ENCODE data around the gene GLRA3.
"Not testable (repeated sequence)": the region's sequence is repeated elsewhere in the genome, so short reads cannot be mapped to it uniquely, and the experiment has no call there.

GLRA3 gene

DNA sequence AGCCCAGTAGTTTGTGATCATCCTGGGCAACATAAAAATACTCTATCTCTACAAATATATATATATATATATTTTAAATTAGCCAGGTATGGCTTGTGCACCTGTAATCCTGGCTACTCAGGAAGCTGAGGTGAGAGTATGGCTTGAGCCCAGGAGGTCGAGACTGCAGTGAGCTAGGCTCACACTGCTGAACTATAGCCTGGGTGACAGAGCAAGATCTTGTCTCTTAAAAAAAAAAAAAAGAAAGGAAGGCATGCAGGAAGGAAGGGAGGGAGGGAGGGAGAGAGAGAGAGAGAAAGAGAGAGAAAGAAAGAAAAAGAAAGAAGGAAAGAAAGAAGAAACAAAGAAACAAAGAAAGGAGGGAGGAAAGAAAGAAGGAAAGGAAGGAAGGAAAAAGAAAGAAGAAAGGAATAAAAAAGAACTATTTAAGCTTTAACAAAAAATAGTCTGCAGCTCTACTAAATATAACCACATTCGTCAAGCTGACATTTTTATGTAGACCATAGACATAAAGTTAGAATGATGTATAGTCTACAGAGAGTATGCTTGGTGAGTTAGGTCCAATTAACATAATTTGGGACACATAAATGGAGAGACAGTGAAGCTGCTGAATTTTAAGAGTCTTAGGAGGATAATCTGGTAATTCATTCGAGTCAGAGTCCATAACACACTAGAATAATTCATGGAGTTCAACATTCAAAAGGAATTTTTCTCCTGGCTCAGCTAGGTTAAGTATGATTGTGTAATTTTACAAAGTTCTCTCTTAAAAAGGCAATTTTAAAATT, 111.9 kb downstream of the GLRA3 start:
- in situ Hi-C loops (cut with HindIII; ENCODE audit: low sequenced_read_pairs) = no loop called here

DNA sequence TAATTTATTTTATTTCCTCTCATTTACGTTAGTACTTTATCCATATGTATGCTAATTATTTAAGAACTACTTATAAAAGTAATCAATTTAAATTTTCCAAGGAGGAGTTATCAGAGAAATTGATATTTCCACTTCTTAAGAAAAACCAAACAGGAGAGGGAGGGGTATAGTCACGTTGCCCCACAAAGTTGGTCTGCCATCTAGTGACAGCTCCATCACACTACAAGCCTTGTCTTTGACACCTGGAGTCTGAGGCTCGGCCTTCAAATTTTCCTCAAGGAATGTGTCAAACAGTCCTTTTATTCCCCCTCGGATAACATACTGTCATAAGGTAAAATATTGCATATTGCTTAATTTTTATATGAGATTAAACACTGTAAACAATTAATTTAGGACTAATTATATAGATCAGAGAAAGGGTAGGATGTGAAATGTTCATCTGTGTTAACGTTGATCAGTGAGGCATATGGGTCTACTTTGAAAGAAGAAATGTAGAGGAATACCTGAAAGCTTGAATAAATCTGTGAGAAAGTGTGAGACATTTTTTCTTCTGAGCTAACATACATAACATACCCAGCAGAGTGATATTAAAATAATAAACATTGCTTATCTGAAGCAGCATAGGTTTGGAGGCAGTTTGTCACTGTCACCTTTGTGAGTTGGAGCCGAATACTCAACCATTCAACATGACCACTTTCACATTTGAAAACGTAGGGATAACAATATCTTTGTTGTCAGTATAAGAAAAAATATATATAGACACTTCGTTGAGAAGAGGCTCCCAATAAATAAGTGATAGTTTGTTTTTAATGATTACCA, 114.4 kb downstream of the GLRA3 start:
- in situ Hi-C loops (cut with HindIII; ENCODE audit: low sequenced_read_pairs) = loop anchor here (5.0 kb wide), 1 partner anchor 362 kb away; no protein-coding TSS in a partner anchor

DNA sequence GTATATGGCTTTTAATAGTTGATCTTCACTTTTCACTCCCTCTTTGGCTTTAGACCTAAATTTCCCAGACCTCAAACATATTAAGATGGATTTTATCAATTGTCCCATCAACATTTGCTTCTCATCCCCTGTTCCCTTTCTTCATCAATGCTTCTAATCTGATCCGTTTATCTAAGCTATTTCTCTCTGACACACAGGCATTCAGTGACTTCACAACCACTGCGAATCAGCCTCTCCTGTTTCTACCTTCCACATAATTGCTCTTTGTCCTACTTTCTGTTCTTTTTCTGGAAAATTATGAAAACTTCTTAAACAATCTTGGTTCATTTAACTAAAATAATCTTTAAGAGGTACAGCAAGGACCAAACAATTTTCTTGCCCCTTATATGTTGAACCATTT, 115.2 kb downstream of the GLRA3 start:
- in situ Hi-C loops (cut with HindIII; ENCODE audit: low sequenced_read_pairs) = loop anchor here (5.0 kb wide), 1 partner anchor 362 kb away; no protein-coding TSS in a partner anchor

DNA sequence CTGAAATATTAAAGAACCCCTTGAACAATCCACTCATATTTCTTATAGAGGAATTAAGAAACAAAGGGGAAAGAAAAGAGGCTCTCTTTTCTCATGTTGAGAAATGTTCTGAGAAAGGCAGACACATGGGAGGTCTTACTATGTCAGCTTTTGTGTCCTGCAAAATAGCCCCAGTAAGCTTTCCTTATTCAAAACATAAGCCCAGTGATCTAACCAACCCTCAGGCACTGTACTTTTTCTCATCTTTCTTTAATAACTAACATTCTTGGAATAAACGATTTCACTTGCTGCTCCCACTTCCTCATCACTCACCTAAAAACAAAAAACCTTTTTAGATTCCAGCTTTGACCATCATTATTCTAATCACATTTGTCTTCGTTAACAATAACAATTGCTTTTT, 115.9 kb downstream of the GLRA3 start:
- in situ Hi-C loops (cut with HindIII; ENCODE audit: low sequenced_read_pairs) = loop anchor here (5.0 kb wide), 1 partner anchor 361 kb away; no protein-coding TSS in a partner anchor

DNA sequence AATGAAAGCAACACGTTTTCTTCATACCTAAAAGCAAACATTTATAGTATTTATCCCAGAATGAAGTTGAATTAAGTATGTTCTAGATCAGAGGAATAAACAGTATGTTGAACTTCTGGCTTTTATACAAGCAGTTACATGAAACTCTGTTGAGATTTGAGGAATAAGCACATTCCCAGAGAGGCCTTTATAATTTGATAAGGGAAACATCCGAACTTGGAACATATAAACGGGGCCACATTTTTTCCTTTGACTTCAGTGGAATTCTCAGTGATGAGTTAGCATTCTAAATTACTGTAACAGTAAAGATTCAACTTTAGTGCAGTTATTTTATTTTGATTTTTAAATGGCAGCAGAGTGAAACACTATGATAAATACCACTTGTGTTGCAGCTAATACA, 119.5 kb downstream of the GLRA3 start:
- in situ Hi-C loops (cut with HindIII; ENCODE audit: low sequenced_read_pairs) = no loop called here

DNA sequence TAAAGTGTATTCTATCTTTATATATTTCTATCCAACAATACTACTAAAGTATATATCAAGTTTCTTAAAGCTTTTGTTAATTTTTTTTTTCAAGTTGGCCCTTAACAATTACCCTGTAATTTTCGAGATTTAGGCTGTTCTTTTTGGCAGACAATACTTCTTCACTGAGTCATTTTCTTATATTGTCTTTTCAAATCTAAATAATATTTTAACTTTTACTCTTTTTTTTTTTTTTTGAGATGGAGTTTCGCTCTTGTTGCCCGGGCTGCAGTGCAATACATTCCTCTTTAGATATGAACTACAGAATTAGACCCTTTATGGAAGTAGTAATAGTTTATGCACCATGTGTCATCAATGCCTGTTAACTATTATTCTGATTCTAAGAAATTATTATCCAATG, 120.7 kb downstream of the GLRA3 start:
- in situ Hi-C loops (cut with HindIII; ENCODE audit: low sequenced_read_pairs) = no loop called here

DNA sequence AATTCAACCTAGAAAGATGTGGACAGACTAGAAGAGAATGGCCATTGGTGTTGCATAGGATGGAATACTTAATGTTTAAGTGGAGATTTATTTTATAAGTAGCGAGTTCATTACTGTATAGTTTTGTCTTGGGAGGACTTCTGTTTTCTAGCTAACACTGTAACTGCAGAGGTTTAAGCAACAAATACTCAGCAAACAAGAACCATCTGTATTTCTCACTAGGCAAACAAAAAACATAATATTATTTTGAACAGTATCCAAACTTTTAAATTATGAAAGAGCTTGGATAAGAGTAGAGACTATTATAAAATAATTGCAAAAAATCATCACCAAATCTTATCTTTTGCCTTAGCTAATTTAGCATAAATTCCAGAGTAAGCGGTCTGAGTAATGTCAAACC, 121.1 kb downstream of the GLRA3 start:
- in situ Hi-C loops (cut with HindIII; ENCODE audit: low sequenced_read_pairs) = no loop called here

DNA sequence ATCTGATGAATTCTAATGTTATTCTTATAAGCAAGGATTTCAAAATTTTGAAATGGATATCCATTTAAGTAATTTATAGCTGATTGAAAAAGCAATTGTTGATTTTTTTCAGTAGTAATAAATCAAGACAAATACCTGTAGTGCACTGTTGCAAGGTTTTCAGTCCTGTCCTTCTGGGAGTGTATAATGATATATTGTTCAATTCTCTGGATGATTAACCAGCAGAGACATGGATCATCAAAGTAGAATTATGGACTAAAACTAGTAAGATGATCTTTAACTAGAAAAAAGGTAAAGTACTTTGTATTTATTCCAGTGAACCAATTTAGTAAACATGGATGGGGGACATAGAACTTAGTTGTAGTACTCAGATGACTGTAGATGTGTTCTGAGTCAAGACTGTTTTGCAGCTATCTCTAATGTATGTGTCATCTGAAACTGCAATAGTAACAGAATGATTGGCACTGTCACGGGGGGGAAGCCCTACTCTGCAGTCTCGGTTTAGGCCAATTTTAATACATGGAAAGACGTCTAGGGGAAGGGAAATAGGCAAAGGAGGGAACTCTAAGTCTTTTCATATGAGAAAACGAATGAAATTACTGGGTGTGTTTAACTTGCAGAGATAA, 121.9 kb downstream of the GLRA3 start:
- in situ Hi-C loops (cut with HindIII; ENCODE audit: low sequenced_read_pairs) = no loop called here

DNA sequence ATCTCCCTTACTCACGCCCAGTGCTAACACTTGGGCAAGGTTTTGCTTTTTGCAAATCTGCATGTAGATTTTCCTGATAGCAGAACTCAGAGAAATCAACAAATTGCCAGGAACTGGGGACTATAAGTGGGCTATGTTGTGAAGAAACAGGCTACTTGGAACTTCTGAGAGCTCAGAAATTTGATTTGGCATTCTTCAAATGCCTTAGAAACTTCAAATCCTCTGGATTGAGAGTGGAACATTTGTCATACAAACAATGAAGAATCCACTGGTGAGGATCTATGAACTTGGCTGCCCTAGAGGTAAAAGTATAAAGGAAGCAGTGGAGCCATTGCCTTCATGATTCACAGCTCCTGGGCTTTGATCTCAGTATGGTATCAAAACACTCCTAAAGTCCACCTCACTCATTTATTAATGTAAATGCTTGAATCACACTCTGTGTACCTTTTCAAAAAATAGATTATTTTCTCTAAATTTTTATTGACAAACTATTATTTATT, 126.0 kb downstream of the GLRA3 start:
- in situ Hi-C loops (cut with HindIII; ENCODE audit: low sequenced_read_pairs) = no loop called here

DNA sequence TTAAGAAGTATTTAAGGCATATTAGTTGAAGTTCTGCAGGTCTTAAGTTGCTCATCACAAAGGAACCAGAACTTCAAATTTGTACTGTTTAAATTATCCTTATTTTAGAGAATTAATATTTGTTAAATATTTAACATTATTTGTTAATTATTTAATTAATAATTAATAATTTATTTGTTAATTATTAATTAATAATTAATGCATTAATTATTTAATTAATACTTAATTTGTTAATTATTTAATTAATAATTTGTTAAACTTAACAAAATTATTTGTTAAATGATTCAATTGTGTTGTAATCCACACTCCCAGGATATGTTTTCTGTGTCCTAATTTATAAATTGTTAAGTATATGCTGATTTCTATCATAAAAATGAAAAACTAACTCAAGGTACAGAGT, 129.4 kb downstream of the GLRA3 start:
- in situ Hi-C loops (cut with HindIII; ENCODE audit: low sequenced_read_pairs) = no loop called here

DNA sequence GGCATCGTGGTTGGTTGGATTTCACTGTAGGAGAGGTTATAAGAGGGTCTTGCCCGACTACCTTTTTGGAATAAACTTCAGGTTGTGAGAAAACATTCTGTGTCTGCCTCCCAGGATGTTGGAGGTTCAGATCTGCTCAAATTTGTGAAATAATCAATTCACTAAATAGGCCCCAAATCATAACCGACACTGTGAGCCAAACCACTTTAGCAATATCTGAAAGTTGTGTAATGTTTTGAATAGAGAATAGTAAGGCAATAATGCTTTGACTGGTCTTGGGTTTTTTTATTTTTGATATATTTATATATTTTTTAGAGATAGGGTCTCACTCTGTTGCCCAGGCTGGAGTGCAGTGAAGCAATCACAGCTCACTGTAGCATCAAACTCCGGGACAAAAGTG, 131.2 kb downstream of the GLRA3 start:
- in situ Hi-C loops (cut with HindIII; ENCODE audit: low sequenced_read_pairs) = no loop called here

DNA sequence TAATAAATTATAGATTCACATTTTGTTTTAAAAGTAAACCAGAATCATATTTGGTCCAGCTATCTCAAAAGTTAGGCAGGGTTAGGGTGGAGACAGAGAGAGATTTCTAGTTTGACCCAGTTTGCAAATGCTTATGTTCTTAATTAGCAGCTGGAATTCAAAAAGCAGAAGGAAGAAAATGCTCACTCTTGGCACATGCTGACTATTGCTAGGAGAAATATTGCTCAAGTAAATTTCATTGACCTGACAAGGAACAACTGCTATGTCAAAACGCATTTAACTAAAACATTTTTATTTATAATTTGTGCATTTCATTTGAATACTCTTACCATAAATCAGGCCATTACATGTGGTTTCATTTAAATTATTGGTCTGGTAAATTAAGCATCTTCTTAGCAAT, 131.8 kb downstream of the GLRA3 start:
- in situ Hi-C loops (cut with HindIII; ENCODE audit: low sequenced_read_pairs) = no loop called here

DNA sequence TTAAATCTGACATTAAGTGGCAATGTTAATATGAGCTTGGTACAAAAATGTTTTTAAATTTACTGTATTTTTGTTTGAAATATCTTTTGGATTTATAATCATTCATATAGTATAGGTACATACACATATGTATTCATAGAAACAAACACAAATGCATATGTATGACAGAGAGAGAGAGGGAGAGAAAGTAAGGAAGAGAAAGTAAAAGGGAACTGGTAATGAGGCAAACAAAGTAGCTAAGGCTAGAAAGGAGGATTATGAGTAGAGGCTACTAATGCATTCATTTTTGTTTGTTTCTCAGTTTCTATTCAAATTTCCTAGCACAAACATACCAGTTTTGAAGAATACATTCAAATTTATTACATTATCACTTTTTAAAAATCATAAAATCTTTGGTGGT, 132.4 kb downstream of the GLRA3 start:
- in situ Hi-C loops (cut with HindIII; ENCODE audit: low sequenced_read_pairs) = no loop called here

DNA sequence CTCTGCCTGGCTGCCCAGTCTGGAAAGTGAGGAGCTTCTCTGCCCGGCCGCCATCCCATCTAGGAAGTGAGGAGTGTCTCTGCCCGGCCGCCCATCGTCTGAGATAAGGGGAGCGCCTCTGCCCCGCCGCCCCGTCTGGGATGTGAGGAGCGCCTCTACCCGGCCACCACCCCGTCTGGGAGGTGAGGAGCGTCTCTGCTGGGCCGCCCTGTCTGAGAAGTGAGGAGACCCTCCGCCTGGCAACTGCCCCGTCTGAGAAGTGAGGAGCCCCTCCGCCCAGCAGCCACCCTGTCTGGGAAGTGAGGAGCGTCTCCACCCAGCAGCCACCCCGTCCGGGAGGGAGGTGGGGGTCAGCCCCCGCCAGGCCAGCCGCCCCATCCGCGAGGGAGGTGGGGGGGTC, 137.2 kb downstream of the GLRA3 start:
- in situ Hi-C loops (cut with HindIII; ENCODE audit: low sequenced_read_pairs) = not testable (repeated sequence)

DNA sequence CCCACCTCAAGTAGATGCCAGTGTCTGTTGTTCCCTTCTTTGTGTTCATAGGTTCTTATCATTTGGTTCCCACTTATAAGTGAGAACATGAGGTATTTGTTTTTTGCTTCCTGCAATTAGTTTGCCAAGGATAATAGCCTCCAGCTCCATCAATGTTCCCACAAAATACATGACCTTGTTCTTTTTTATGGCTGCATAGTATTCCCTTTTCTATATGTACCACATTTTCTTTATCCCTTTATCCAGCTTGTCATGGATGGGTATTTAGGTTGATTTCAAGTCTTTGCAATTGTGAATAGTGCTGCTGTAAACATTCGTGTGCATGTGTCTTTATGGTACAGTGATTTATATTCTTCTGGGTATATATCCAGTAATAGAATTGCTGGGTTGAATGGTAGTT, 138.4 kb downstream of the GLRA3 start:
- in situ Hi-C loops (cut with HindIII; ENCODE audit: low sequenced_read_pairs) = no loop called here

DNA sequence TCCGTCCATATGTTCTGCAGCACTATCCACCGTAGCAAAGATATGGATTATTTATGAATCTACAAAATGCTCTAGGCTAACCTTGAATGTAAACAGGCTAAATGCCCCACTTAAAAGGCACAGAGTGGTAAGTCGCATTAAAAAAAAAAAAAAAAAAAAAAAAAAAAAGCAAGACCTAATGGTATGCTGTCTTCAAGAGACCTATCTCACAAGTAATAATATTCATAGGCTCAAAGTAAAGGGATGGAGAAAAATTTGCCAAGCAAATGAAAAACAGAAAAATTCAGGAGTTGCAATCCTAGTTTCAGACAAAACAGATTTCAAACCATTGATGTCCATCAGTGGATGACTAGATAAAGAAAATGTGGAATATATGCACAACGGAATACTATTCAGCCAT, 139.4 kb downstream of the GLRA3 start:
- in situ Hi-C loops (cut with HindIII; ENCODE audit: low sequenced_read_pairs) = no loop called here

DNA sequence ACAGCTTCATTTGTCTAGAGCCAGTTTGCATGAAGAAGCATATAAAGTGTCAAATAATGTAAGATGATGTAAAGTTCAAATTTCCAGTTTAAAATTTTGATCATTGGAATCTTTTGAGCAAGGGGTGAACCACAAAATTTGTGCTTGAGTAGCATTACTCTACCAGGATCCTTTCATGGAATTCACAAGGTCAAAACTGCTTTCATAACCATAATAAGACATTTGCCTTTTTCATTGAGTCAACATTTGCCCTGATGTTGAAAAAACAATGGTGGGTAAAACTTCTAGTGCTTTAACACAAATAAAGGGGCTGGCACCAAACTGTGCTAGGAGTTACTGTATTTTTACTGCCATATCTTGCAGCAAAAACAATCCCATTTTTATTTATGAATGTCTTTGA, 142.2 kb downstream of the GLRA3 start:
- in situ Hi-C loops (cut with HindIII; ENCODE audit: low sequenced_read_pairs) = no loop called here

DNA sequence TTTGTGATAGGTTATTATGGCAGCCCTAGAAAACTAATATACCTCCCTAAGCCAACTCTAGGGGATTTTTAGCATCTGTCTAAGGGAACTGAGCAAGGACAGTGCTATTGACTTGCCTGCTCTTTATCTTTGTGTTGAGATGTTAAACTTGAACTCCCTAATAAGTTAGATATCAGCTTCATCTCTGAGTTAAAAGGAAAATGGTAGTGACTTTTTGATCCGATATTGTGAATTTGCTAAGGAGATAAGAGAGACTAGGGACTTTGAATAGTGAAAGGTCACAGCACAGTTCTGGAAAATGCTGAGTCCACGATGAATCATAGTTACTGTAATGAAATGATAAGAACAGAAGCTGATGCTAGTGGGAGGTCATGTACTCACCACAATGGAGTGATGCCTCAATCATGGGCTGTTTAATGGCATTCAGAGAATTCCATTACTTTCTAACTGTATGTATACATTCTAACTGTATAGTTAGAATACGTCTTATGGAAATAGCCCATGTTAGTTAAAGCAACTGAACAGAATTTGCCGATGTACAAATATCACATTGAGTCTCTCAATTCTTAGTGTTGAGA, 147.2 kb downstream of the GLRA3 start:
- in situ Hi-C loops (cut with HindIII; ENCODE audit: low sequenced_read_pairs) = no loop called here

DNA sequence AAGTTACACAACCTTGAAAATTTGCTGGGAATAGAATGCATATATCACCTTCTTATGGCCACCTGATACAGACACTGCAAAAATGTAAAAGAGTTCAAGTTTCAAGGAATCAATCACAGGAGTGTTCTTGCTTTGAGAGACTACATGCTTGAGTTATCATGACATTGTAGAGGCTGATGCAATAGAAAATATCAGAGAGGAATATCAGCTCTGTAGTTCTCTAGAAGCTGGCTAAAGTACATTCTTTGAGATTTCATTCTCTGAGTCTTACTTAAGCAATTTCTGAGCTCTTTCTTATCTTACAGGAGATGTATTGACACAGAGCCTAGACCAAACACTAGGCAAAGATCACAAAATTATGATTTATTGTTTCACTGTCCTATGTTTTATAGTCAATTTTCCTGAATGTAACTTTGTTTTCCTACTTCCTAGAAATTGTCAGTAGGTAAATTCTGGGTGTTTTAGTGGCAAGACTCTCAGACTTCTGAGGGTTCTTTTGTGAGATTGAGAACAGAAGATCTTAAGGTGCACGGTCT, 154.7 kb downstream of the GLRA3 start:
- in situ Hi-C loops (cut with HindIII; ENCODE audit: low sequenced_read_pairs) = no loop called here

DNA sequence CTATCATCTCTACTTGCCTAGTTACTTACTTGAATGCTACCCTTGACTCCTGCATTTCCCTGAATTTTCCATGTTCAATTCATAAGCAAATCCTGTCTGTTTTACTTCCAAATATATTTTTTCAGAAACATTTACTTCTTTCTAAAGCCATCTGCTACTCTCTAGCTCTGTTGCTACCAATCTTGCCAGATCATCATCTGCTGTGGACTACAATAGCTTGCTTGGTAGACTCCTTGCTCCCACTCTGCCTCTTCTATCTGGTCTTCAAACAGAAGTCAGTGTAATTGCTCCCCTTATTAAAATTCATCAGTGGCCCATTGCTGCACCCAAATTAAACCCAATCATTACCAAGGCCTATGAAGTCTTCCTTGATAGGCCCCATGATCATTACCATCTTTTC, 155.2 kb downstream of the GLRA3 start:
- in situ Hi-C loops (cut with HindIII; ENCODE audit: low sequenced_read_pairs) = no loop called here

DNA sequence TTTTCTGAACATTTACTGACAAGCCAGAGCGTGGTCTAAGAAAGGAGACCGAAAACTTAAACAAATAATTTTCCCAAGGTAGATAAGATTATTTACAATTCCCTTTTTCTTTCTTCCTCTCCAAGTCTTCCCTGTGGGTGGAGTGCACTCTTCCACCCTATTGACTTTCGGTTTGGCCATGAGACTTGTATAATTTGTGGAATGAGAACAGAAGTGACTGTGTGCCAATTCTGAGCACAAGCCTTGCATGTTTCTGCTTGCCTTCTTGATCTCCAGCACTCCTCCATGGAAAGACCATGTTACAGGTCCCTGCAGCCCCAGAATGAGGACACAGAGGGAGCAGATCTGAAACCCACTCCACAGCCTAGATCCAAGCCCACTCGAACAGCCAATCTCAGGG, 156.8 kb downstream of the GLRA3 start:
- in situ Hi-C loops (cut with HindIII; ENCODE audit: low sequenced_read_pairs) = no loop called here
